ENCODE results near the gene ZNF836.

DNA sequence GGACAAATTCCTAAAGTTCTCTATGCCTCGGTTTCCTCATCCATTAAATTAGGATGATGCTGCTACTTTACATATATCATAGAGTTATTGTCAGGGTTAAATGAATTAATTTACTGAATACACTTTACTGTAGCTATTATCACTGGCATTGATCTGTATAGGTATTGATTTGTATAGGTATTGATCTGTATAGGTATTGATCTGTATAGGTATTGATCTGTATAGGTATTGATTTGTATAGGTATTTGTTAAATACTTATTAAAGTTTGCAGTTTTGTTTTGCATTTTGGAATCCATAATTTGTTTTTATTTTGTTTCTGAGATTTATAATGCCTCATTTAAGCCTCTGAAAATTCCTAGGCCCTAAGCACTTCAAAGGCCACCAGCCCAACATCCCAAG is 16.0 kb upstream of the ZNF836 start:
- no peak for TF ChIP-seq EZH2 (IDR thresholded peaks at IDR 0.05; ENCODE audit: borderline replicate concordance, low read depth, low read length, severe bottlenecking)
- TF ChIP-seq, protein P1, sequence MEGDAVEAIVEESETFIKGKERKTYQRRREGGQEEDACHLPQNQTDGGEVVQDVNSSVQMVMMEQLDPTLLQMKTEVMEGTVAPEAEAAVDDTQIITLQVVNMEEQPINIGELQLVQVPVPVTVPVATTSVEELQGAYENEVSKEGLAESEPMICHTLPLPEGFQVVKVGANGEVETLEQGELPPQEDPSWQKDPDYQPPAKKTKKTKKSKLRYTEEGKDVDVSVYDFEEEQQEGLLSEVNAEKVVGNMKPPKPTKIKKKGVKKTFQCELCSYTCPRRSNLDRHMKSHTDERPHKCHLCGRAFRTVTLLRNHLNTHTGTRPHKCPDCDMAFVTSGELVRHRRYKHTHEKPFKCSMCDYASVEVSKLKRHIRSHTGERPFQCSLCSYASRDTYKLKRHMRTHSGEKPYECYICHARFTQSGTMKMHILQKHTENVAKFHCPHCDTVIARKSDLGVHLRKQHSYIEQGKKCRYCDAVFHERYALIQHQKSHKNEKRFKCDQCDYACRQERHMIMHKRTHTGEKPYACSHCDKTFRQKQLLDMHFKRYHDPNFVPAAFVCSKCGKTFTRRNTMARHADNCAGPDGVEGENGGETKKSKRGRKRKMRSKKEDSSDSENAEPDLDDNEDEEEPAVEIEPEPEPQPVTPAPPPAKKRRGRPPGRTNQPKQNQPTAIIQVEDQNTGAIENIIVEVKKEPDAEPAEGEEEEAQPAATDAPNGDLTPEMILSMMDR (IDR thresholded peaks at IDR 0.05; ENCODE audit: extremely low read depth in 1 of 2, insufficient read depth in 1 of 2, low read depth in 1 of 2, low read length in 2 of 2): no peak
- TF ChIP-seq, protein P2, sequence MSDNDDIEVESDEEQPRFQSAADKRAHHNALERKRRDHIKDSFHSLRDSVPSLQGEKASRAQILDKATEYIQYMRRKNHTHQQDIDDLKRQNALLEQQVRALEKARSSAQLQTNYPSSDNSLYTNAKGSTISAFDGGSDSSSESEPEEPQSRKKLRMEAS (IDR thresholded peaks at IDR 0.05; ENCODE audit: insufficient read depth, insufficient read length): no peak
- no peak for TF ChIP-seq FOS (IDR thresholded peaks at IDR 0.05; ENCODE audit: borderline replicate concordance, insufficient read depth, low read length)
- TF ChIP-seq POLR2A (IDR thresholded peaks at IDR 0.05; ENCODE audit: low read depth, low read length): no peak
- TF ChIP-seq POLR2AphosphoS5 (IDR thresholded peaks at IDR 0.05; ENCODE audit: insufficient read depth, low read depth, low read length): no peak
- TF ChIP-seq MYC (IDR thresholded peaks at IDR 0.05; ENCODE audit: low read depth, low read length): no peak

All from endothelial cell of umbilical vein (primary cell).